ENCODE results near the gene CC2D1A. TPM values are rescaled to one million over a fixed set of nuclear protein-coding genes. Genes with fewer than 3 reads are reported as not detected.

CC2D1A gene
- total RNA-seq, 1 experiment from 2014 or later = 67.7 TPM

- H2AFZ ChIP-seq (ENCODE audit: low read length) = peak within 1 kb of the TSS; percentile 80
- peak within 1 kb of the TSS; percentile 45; the same call in 1 of the 2 replicates for H3K27ac ChIP-seq (ENCODE audit: low read length)
- intact Hi-C loops (cut with micrococcal nuclease) = loop anchor here (1.0 to 2.0 kb wide), 2 partner anchors 46 to 72 kb away; partner anchors contain the start of genes BRME1 and CC2D1A
- CTCF ChIA-PET = interaction anchor here (0.5 to 1.1 kb wide), 5 partner anchors 18 to 83 kb away, joined by 3 to 8 read pairs (median 4); partner anchors contain the start of gene IL27RA
- peak within 1 kb of the TSS; percentile 88 for H3K4me3 ChIP-seq (ENCODE audit: low read length)
- TF ChIP-seq CTCF (conservative IDR thresholded peaks at IDR 0.05; ENCODE audit: low read depth, low read length) = no peak
- no peak for TF ChIP-seq EZH2 (IDR thresholded peaks at IDR 0.05; ENCODE audit: low read length, unreplicated experiment)
- no peak for TF ChIP-seq EZH2phosphoT487 (IDR thresholded peaks at IDR 0.05; ENCODE audit: borderline replicate concordance, low read length)
- no peaks in the 10 kb centered on the region for H3K27me3 ChIP-seq (ENCODE audit: low read length)
- H3K9me2 ChIP-seq (replicated peaks; ENCODE audit: low read length) = no peaks in the 10 kb centered on the region
- peaks cover 23% of the 10 kb centered on the region; the same call in 1 of the 2 replicates for H3K36me3 ChIP-seq (ENCODE audit: low read depth, low read length)
- peak within 1 kb of the TSS; percentile 84 for H3K9ac ChIP-seq (ENCODE audit: low read length)
- BruUV-seq (replicated peaks) = no TSS peak
- peaks cover 20% of the 10 kb centered on the region for H3K79me2 ChIP-seq (ENCODE audit: low read length)
- peaks cover 10% of the 10 kb centered on the region for H3K4me1 ChIP-seq (ENCODE audit: insufficient read depth, low read length)
- POLR2A ChIA-PET (ENCODE audit: unreplicated experiment) = interaction anchor here (0.6 to 0.8 kb wide), 3 partner anchors 54 to 80 kb away, joined by 4 to 5 read pairs (median 5); partner anchors contain the start of gene RFX1
- H4K20me1 ChIP-seq (ENCODE audit: low read length) = no peaks in the 10 kb centered on the region; the same call in 1 of the 2 replicates
- H3F3A ChIP-seq (ENCODE audit: low read length, unreplicated experiment) = no peaks in the 10 kb centered on the region
- peak within 1 kb of the TSS; percentile 97 for H3K4me2 ChIP-seq (ENCODE audit: low read length)
- no peaks in the 10 kb centered on the region for H3K9me3 ChIP-seq (ENCODE audit: low read length)
- DNase-seq = peak; percentile 100
- peak; percentile 98 for ATAC-seq
Measured at GRCh38 chr19:13952154-13952930, 46.3 kb downstream of the CC2D1A start, which contains the start of gene DCAF15. TSS of gene DCAF15 (plus strand) at chr19:13952509. CDS start at chr19:13952513, 4 bp downstream.

GRCh38 chr19:13952931-13953531 is 47.0 kb downstream of the CC2D1A start:
- intact Hi-C loops (cut with micrococcal nuclease) = loop anchor here (1.0 to 2.0 kb wide), 2 partner anchors 47 to 72 kb away; partner anchors contain the start of genes BRME1 and CC2D1A
- TF ChIP-seq EZH2 (IDR thresholded peaks at IDR 0.05; ENCODE audit: low read length, unreplicated experiment) (no peak), CTCF (conservative IDR thresholded peaks at IDR 0.05; ENCODE audit: low read depth, low read length) (peak; percentile 29; the same call in 1 of the 2 replicates)
- Histone ChIP-seq H3K9me3 (ENCODE audit: low read length) (no peaks in the 10 kb centered on the region), H3K4me1 (ENCODE audit: insufficient read depth, low read length) (peaks cover 10% of the 10 kb centered on the region), H3K79me2 (ENCODE audit: low read length) (peaks cover 20% of the 10 kb centered on the region), H3K4me3 (ENCODE audit: low read length) (peak overlapping the region; percentile 88), H2AFZ (ENCODE audit: low read length) (no peak overlapping the region), H3K4me2 (ENCODE audit: low read length) (peak overlapping the region; percentile 97), H3K9me2 (replicated peaks; ENCODE audit: low read length) (no peaks in the 10 kb centered on the region), H3K36me3 (ENCODE audit: low read depth, low read length) (peaks cover 23% of the 10 kb centered on the region; the same call in 1 of the 2 replicates), H3K27ac (ENCODE audit: low read length) (no peak overlapping the region), H3K27me3 (ENCODE audit: low read length) (no peaks in the 10 kb centered on the region), H3F3A (ENCODE audit: low read length, unreplicated experiment) (no peaks in the 10 kb centered on the region), H4K20me1 (ENCODE audit: low read length) (no peaks in the 10 kb centered on the region; the same call in 1 of the 2 replicates), H3K9ac (ENCODE audit: low read length) (peak overlapping the region; percentile 64)
- ChIA-PET CTCF (interaction anchor here (0.5 to 1.1 kb wide), 4 partner anchors 19 to 82 kb away, joined by 3 to 4 read pairs (median 4); partner anchors contain the start of gene IL27RA), POLR2A (ENCODE audit: unreplicated experiment) (interaction anchor here (0.6 kb wide), 3 partner anchors 19 to 184 kb away, joined by 4 to 8 read pairs (median 5); no protein-coding TSS in a partner anchor)
- DNase-seq (peak; percentile 46), ATAC-seq (peak; percentile 54)
- TSS peak; percentile 29 for BruUV-seq (replicated peaks)
